ENCODE measurements around the gene XAF1.
"Not testable (repeated sequence)": the region's sequence is repeated elsewhere in the genome, so short reads cannot be mapped to it uniquely, and the experiment has no call there.

Gene XAF1

DNA sequence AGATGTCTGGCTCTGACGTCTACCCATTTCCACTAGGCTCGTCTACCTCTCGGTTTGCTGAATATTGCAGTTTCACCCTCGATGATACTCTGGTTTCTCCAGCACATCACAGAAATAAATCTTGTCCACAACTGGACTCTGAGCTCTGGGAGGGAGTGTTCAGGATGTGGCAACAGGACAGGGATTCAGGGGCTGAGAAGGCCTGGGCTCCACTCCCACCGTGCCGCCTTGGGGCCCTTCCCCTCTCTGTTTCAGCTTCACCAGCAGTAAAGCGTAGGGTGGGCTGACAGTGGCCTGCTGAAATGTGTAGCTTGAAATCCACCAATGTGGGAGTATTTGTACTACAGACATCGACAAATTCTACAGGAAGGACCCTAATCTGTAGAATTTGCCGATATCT is 55.7 kb downstream of the XAF1 start:
- DNase-seq: no peak

DNA sequence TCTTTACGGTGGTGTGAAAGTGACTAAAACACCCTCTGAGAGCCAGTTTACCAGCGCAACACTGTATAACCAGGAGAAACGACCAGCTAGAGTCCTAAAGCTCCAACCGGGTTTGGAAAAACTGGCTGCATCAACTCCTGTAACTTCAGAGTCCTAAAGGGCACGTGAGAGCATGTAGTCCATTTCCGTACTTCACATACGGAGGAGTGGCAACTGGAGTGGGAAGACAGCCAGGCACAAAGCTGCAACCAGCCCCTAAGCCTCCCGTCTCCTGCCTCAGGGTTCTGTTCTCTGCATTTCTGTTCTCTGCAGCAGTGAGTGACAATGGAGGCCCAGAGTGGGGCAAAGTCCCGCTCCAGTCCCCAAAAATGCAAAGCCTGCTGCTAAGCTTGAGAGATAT is 56.4 kb downstream of the XAF1 start:
- DNase-seq: no peak

DNA sequence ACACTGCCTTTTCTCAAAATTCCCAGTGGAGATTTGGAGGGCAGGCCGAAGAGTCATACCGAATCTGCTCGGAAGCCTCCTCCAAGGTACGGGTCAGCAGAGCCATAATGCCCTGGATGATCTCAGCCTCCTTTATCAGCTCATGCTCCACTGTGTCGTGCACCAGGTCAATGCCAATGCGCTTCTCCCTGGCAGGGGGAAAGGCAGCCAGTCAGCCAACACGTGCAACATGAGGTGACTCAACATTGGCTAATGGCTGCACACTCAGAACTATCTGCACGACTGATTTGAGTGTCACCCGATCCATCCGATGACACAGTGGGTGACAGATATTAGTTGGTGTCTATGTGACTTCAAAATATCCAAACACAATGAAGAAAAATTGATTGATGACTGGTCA is 59.9 kb downstream of the XAF1 start:
- DNase-seq: no peak

DNA sequence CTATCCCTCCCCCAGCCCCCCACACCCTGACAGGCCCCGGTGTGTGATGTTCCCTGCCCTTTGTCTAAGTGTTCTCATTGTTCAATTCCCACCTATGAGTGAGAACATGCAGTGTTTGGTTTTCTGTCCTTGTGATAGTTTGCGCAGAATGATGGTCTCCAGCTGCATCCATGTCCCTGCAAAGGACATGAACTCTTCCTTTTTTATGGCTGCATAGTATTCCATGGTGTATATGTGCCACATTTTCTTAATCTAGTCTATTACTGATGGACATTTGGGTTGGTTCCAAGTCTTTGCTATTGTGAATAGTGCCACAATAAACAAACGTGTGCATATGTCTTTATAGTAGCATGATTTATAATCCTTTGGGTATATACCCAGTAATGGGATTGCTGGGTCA is 60.5 kb downstream of the XAF1 start:
- DNase-seq: not testable (repeated sequence)

DNA sequence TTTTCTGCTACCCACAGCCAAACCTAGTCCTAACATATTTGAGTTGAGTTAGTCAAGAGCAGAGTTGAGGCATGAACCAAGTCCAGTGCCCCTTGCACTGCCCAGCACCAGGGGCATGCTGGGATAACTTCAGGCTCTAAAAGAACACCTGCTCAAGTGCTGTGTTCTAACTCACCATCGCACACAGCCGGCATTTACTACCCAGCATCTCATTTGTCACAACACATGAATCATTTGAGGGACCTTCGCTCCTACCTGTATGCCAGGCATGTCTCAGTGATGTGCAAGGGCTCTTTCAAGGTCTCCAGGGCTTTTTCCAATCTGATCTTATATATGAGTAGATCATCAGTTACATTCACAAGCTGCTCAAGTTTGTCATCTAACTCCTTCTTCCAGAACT is 63.1 kb downstream of the XAF1 start:
- no peak for DNase-seq

DNA sequence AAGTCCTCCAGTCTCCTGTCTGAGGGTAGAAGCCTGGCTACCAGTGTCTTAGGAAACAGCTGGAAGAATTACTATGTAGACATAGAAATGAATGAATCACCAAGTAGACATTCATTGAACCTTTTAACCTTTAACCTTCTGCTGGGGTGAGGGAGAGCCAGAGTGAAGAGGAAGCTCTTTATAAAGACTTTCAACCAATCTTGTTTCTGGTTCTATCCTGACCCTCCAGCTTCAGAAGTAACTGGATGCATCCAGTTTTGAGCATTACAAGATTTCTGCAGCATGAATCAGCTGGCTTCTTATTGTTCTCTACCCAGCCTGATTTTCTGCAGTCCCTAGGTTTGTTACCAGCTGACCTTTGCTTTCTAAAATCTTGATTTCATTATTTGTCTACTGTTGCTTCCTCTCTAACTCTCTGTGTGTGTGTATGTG is 67.2 kb downstream of the XAF1 start:
- DNase-seq: no peak

All from right hindlimb (tissue), 1 donor.